ENCODE measurements around the gene DUSP10. TPM values are rescaled to one million over a fixed set of nuclear protein-coding genes. Genes with fewer than 3 reads are reported as not detected.

Gene DUSP10
- total and polyA plus RNA-seq, 2 of the 13 experiments (the other 11 are each of a cell fraction or from before 2014, with no cell fraction given) = 2.1 to 4.4 TPM

- TF ChIP-seq ZNF816 (CRISPR knock-in tag; IDR thresholded peaks at IDR 0.05; ENCODE audit: borderline replicate concordance) = no peak
- TF ChIP-seq ZFP62 (CRISPR knock-in tag; IDR thresholded peaks at IDR 0.05) = no peak
- TF ChIP-seq PRDM15 (CRISPR knock-in tag; IDR thresholded peaks at IDR 0.05) = no peak
- TF ChIP-seq AKNA (CRISPR knock-in tag; IDR thresholded peaks at IDR 0.05; ENCODE audit: borderline replicate concordance) = no peak
- no peak for TF ChIP-seq RELA (CRISPR knock-in tag; IDR thresholded peaks at IDR 0.05)
- TF ChIP-seq FOXK2 (IDR thresholded peaks at IDR 0.05) = no peak
- no peak for TF ChIP-seq CHCHD3 (CRISPR knock-in tag; IDR thresholded peaks at IDR 0.05)
- no peak for TF ChIP-seq ZSCAN29 (CRISPR knock-in tag; conservative IDR thresholded peaks at IDR 0.05)
Measured at GRCh38 chr1:221777431-221778072, 35.7 kb upstream of the DUSP10 start (continued).
